Mesothelial cell of epicardium (in vitro differentiated cells): ENCODE data around the gene SLC16A4. TPM values are rescaled to one million over a fixed set of nuclear protein-coding genes. Genes with fewer than 3 reads are reported as not detected.

ENCODE experiments used
- DNase-seq, 2 experiments: peaks; one replicate each; pipeline ENCODE4 v3.0.0; 2021; ENCODE audit warnings: low spot score in 2 of 2; ENCODE audit not compliant: unreplicated experiment in 2 of 2
- H3K27ac Mint-ChIP-seq: 2 replicates; pipeline ENCODE4 v1.8.0; 2021; ENCODE audit warnings: mixed read lengths
- H3K27me3 Mint-ChIP-seq: 2 replicates; pipeline ENCODE4 v1.8.0; 2021; ENCODE audit warnings: low read depth, mixed read lengths
- H3K36me3 Mint-ChIP-seq: 2 replicates; pipeline ENCODE4 v1.8.0; 2021; ENCODE audit warnings: mixed read lengths
- H3K4me1 Mint-ChIP-seq: 2 replicates; pipeline ENCODE4 v1.8.0; 2021; ENCODE audit warnings: mixed read lengths
- H3K4me3 Mint-ChIP-seq: 2 replicates; pipeline ENCODE4 v1.8.0; 2021; ENCODE audit warnings: mild to moderate bottlenecking, moderate library complexity, mixed read lengths
- H3K9me3 Mint-ChIP-seq: 2 replicates; pipeline ENCODE4 v1.8.0; 2021; ENCODE audit warnings: mixed read lengths
- total RNA-seq: library from RNA; stranded (reverse); gene quantifications from 3 replicates; pipeline ENCODE4 v1.2.1, GENCODE V29; 2021
- TF ChIP-seq, protein P1 (sequence below): fragments of 200-600 bp; sonication (generic); IDR thresholded peaks from one replicate; pipeline ENCODE4 v1.5.0; 2021; ENCODE audit warnings: antibody characterized with exemption; ENCODE audit not compliant: unreplicated experiment

The SLC16A4 gene
- total RNA-seq, 1 donor from 2014 or later, result 13.7 TPM

GRCh38 chr1:110380672-110381283 is 10.0 kb downstream of the SLC16A4 start:
- TF ChIP-seq, protein P1, sequence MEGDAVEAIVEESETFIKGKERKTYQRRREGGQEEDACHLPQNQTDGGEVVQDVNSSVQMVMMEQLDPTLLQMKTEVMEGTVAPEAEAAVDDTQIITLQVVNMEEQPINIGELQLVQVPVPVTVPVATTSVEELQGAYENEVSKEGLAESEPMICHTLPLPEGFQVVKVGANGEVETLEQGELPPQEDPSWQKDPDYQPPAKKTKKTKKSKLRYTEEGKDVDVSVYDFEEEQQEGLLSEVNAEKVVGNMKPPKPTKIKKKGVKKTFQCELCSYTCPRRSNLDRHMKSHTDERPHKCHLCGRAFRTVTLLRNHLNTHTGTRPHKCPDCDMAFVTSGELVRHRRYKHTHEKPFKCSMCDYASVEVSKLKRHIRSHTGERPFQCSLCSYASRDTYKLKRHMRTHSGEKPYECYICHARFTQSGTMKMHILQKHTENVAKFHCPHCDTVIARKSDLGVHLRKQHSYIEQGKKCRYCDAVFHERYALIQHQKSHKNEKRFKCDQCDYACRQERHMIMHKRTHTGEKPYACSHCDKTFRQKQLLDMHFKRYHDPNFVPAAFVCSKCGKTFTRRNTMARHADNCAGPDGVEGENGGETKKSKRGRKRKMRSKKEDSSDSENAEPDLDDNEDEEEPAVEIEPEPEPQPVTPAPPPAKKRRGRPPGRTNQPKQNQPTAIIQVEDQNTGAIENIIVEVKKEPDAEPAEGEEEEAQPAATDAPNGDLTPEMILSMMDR, result no peak
- peak overlapping the region; percentile 2 for H3K27ac Mint-ChIP-seq
- no peak for DNase-seq

DNA sequence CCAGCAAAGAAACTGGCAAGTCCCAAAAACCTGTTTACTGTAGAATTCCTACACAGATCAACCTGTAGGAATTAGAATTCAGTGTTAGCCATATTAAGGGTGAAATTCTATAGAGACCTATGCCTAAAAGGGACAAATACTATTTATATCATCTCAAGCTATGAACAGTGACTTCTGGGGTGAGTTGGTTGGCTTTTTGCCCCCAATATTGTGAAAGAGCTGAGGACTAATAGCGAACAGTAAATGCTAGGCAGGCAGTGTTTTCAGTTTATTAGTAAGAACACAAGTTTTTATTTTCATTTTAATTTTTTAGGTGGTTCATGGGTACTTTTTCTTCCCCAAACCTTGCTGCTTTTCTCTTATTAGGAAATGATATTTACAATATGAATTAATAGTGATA is 15.3 kb downstream of the SLC16A4 start:
- H3K9me3 Mint-ChIP-seq, result no peaks in the 10 kb centered on the region
- no peak for DNase-seq
- H3K4me1 Mint-ChIP-seq, result no peaks in the 10 kb centered on the region
- H3K36me3 Mint-ChIP-seq, result peaks cover 41% of the 10 kb centered on the region
- no peaks in the 10 kb centered on the region for H3K27me3 Mint-ChIP-seq
- no peak overlapping the region for H3K27ac Mint-ChIP-seq
- no peak overlapping the region for H3K4me3 Mint-ChIP-seq
- TF ChIP-seq, protein P1, result no peak

More at GRCh38 chr1:110380672-110381283, 10.0 kb downstream of the SLC16A4 start:
- H3K9me3 Mint-ChIP-seq, result no peaks in the 10 kb centered on the region
- no peaks in the 10 kb centered on the region for H3K27me3 Mint-ChIP-seq
- H3K4me3 Mint-ChIP-seq, result no peak overlapping the region
- peaks cover 41% of the 10 kb centered on the region for H3K36me3 Mint-ChIP-seq
- peaks cover 15% of the 10 kb centered on the region for H3K4me1 Mint-ChIP-seq

DNA sequence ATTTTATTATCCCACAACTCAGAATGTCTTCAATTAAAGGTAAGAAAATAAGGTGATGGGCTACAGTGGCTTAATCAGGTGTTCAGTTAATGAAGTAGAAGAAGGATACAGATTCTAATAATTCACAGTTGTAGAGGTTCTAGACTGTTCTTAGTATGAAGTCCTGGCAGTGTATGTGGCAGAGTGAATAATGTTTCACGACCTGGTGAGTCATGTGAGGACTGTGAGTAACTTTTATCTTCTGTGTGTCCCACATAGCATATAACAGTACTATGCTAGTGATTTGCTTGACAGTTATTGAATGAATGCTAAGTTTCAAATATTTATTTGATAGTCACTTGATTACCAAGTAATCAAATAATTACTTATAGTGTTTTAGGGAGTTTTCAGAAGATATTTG is 20.0 kb downstream of the SLC16A4 start:
- Mint-ChIP-seq H3K4me1 (no peaks in the 10 kb centered on the region), H3K27ac (no peak overlapping the region), H3K9me3 (no peaks in the 10 kb centered on the region), H3K4me3 (no peak overlapping the region), H3K36me3 (peaks cover 14% of the 10 kb centered on the region), H3K27me3 (no peaks in the 10 kb centered on the region)
- TF ChIP-seq, protein P1, result no peak
- no peak for DNase-seq

DNA sequence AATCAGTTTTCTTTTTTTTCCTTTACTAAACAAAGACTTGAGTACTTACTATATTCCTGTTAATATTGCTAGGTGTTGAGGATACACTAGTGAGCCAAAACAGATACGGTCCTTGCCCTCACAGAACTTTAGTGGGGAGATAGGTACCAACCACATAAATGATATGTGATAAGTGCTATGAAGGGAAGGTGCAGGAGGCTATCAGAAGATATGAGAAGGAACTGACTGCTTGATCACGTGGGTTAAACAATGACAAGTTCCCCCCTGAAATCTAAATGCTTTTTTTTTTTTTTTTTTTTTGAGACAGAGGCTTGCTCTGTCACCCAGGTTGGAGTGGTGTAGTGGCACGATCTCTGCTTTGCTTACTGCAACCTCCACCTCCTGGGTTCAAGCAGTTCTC is 26.6 kb downstream of the SLC16A4 start:
- Mint-ChIP-seq H3K9me3 (no peaks in the 10 kb centered on the region), H3K27me3 (no peaks in the 10 kb centered on the region), H3K4me1 (no peaks in the 10 kb centered on the region), H3K4me3 (no peak overlapping the region), H3K36me3 (peaks cover 27% of the 10 kb centered on the region), H3K27ac (no peak overlapping the region)
- TF ChIP-seq, protein P1, result no peak
- DNase-seq, result no peak

GRCh38 chr1:110361856-110362255 is 29.0 kb downstream of the SLC16A4 start:
- no peak for DNase-seq
- no peaks in the 10 kb centered on the region for H3K4me1 Mint-ChIP-seq
- TF ChIP-seq, protein P1, result no peak
- no peak overlapping the region for H3K27ac Mint-ChIP-seq
- no peak overlapping the region for H3K4me3 Mint-ChIP-seq
- no peaks in the 10 kb centered on the region for H3K27me3 Mint-ChIP-seq
- H3K9me3 Mint-ChIP-seq, result no peaks in the 10 kb centered on the region
- peaks cover 32% of the 10 kb centered on the region for H3K36me3 Mint-ChIP-seq
